GM18505 (cell line): Measurements from ENCODE around the gene ARHGAP11A.
A peak's percentile ranks its signal among the peaks of the same experiment; 100 is the strongest.
"Not testable (repeated sequence)": the region's sequence is repeated elsewhere in the genome, so short reads cannot be mapped to it uniquely, and the experiment has no call there.

Source experiments
- ATAC-seq: cut with Tn5 transposase; IDR thresholded peaks from one replicate; pipeline ENCODE4 v1.9.1; 2021; ENCODE audit not compliant: unreplicated experiment
- POLR2A ChIP-seq: IDR thresholded peaks from 4 replicates; pipeline ENCODE4 v1.6.1; 2011; ENCODE audit warnings: borderline replicate concordance; ENCODE audit not compliant: insufficient read depth, insufficient read length; ENCODE audit errors: extremely low read depth

The ARHGAP11A gene, protein sequence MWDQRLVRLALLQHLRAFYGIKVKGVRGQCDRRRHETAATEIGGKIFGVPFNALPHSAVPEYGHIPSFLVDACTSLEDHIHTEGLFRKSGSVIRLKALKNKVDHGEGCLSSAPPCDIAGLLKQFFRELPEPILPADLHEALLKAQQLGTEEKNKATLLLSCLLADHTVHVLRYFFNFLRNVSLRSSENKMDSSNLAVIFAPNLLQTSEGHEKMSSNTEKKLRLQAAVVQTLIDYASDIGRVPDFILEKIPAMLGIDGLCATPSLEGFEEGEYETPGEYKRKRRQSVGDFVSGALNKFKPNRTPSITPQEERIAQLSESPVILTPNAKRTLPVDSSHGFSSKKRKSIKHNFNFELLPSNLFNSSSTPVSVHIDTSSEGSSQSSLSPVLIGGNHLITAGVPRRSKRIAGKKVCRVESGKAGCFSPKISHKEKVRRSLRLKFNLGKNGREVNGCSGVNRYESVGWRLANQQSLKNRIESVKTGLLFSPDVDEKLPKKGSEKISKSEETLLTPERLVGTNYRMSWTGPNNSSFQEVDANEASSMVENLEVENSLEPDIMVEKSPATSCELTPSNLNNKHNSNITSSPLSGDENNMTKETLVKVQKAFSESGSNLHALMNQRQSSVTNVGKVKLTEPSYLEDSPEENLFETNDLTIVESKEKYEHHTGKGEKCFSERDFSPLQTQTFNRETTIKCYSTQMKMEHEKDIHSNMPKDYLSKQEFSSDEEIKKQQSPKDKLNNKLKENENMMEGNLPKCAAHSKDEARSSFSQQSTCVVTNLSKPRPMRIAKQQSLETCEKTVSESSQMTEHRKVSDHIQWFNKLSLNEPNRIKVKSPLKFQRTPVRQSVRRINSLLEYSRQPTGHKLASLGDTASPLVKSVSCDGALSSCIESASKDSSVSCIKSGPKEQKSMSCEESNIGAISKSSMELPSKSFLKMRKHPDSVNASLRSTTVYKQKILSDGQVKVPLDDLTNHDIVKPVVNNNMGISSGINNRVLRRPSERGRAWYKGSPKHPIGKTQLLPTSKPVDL

DNA sequence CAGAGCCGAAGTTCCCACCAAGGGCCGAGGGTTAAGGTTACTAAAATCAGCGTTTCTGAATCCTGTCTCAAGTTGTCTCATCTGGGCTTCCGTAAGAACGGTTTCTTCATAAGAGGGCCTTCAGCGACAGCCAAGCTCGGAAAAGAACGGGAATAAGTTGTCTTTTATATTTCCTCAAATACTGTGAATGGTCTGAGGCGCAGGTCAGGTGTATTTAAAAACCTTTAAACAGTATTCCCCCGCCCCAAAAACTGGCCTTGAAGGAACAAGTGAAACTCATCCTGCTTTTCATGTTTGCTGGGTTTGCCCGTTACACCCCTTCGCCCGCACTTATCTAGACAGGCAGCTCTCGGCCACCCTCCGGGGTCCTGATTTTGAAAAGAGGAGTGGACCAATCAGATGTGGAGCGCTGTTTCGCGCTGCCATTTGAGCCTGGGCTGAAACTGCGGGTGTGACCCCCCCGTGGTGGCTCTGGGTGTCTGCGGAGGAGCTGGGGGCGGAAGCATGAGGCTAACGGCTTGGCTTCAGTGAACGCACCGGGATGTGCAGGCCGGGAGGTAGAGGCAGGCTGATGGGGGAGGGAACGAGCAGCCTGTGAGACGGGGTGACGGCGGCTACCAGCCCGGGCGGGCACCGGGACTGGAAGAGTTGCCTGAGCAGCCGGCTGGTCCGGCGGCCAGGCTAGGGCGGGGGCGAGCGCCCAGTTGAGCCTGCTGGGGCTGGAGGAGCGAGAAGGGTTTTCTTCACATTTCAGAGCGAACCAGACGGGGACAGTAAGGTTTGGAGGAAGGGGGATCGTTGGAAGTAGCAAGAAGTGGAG is at the start of gene ARHGAP11A:
TSS of gene ARHGAP11A (plus strand) at position 454 of the 820 bp plus-strand sequence. CDS start 708 bp downstream, outside the sequence.
- peak; percentile 75 for ATAC-seq

DNA sequence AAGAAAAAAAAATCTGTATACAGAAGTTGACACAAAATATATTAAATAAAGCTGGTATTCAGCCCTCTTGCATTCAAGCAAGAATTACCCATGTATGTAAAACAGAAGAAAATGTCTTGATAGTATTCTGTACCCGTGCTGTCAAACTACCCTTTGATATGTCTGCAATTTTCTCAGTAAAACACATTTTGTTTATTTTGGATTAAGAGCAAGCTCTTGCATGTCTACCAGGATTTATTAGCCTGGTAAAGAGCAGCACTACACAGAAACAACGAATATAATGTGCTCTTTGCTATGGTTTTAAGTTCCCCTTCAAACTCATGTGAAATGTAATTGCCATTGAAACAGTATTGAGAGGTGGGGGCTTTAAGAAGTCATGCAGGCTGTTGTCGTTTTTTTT is 46.3 kb upstream of the ARHGAP11A start:
- ATAC-seq: not testable (repeated sequence)

DNA sequence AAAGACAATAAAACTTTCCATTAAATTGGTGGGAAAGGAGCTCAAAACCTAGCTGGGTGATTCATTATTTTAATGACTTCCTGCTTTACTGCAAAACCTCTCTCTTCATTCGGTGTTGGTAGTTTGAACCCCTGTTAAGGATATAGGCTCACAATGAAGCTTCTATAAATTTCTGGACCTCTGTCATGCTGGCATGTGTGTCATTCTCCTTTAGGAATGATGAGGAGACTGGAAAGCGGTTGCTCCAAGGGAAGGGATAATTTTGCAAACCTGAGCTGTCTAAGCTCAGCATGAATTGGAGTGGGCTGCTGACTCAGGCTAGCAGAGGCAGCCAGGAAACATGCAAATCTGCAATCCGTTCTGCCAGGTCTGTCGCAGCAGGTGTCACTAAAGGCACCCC is 36.8 kb upstream of the ARHGAP11A start:
- not testable (repeated sequence) for ATAC-seq

DNA sequence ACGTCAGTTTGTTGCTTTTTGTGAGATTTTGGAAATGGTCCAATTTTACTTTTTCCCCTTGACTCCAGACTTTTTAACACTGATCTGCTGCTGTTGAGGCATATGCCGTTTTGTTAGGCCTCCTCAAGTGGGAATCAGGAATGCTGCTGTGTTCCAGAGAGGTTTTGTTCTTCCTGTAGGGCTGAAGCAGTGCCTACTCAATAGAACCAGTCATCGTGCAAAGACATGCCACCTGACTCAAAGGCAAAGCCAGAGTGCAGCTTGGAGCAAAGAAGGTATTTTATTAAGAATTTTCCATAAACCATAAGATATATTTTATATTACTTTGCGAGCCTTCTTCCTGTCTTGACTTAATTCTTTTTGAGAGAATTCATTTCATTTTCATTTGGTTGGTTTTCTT is 29.5 kb upstream of the ARHGAP11A start:
- ATAC-seq: not testable (repeated sequence)

DNA sequence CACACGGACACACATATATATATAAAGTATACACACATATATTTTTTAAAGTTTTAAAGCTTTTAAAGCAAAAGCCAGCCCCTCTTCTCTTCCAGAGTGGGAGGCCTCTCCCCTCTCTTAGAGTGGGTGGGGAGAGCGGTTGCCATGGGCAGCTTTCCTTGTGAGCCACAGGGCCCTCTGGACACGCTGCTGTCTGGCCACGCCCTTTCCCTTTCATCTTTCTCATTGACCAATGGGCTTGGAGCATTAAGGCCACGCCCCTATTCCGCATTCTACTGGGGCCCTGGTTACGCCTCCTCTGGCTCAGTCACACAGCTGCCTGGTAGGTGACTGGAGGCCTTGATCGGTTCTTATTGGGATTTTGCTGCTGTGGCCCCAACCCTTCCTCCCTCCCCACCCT is 22.2 kb upstream of the ARHGAP11A start, which contains the start of gene GOLGA8N:
TSS of gene GOLGA8N (plus strand) at position 306 of the 400 bp plus-strand sequence.
- not testable (repeated sequence) for ATAC-seq

DNA sequence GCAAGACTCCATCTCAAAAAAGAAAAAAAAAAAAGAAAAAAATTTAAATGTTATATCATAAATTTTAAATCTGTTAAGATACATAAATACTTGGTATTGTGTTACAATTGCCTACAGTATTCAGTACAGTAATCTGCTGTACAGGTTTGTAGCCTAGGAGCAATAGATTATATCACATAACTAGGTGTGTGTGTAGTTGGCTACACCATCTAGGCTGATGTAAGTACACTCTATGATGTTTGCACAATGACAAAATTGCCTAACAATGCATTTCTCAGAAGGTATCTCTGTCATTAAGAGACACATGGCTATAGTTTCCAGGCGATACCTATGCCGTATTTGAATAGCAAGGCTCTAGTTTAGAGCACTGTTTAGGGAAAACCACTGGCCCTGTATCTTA is 5.8 kb upstream of the ARHGAP11A start:
- not testable (repeated sequence) for ATAC-seq

DNA sequence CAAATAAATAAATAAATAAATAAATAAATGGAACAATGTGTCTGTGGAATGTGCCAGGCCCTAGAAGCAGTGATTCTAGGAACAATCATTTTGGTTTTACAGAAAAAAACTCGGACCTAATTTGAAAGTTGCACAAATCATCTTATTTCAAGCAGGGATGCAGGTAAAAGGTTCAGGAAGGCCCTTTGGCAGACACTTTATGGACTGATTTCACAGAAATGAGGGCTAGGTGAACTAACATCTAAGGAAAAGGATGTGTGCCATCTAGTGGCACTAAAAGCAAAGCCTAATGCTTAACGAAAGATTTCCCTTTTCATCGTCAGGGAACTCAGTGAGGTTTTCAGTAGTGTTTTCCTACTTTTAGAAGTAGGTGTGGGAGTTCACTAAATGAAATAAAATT is 4.6 kb upstream of the ARHGAP11A start:
- not testable (repeated sequence) for ATAC-seq

DNA sequence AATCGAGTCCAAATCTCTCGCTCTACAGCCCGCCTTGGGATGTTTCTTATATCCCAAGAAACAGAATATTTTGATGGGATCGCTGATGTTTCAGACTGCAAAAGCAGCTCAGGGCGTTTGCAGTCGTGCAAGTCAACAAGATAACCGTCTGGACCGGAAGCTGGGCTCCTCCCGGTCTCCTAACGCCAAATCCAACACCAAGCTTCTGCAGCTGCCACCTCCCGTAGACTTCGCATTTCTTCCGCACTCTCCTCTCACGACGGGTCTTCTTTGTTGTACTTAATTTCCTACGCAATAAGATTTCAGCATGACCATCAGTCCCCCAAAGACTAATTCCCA is 623 bp upstream of the ARHGAP11A start:
- peak; percentile 15 for ATAC-seq

DNA sequence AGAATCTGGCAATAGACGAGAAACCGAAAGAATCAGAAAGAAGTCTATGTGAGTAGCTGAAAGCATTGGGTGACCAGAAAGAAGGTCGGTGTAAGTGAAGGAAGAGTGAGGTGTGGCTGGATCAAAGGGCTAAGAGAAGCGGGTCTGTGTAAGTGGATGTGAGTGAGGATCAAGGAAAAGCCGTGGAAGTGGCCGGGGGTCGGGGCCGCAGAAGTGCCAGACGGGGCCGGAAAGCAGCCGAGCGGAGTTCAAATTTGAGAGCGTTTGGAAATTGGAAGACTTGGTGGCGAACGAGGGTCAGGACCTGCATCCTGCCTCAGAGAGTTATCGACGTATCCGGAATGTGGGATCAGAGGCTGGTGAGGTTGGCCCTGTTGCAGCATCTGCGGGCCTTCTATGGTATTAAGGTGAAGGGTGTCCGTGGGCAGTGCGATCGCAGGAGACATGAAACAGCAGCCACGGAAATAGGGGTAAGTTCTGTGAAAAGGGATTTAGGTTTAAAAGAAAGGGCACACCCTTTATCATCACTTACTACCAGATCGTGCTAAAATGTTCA is 645 bp downstream of the ARHGAP11A start:
- ATAC-seq: peak; percentile 8

DNA sequence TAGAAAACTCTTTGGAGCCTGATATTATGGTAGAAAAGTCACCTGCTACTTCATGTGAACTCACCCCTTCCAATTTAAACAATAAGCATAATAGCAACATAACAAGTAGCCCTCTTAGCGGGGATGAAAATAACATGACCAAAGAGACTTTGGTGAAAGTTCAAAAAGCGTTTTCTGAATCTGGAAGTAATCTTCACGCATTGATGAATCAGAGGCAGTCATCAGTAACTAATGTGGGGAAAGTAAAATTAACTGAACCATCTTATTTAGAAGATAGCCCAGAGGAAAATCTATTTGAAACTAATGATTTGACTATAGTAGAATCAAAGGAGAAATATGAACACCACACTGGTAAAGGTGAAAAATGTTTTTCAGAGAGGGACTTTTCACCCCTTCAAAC is 21.1 kb downstream of the ARHGAP11A start:
- no peak for TF ChIP-seq POLR2A
- ATAC-seq: no peak

DNA sequence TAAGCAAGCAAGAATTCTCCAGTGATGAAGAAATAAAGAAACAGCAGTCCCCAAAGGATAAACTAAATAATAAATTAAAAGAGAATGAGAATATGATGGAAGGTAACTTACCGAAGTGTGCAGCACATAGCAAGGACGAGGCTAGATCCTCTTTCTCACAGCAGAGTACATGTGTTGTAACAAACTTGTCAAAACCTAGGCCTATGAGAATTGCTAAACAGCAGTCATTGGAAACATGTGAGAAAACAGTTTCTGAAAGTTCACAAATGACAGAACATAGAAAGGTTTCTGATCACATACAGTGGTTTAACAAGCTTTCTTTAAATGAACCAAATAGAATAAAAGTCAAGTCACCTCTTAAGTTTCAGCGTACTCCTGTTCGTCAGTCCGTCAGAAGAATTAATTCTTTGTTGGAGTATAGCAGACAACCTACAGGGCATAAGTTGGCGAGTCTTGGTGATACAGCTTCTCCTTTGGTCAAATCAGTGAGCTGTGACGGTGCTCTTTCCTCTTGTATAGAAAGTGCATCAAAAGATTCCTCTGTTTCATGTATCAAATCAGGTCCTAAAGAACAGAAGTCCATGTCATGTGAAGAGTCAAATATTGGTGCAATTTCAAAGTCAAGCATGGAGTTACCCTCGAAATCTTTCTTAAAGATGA is 21.7 kb downstream of the ARHGAP11A start:
- ATAC-seq: no peak
- TF ChIP-seq POLR2A: no peak

DNA sequence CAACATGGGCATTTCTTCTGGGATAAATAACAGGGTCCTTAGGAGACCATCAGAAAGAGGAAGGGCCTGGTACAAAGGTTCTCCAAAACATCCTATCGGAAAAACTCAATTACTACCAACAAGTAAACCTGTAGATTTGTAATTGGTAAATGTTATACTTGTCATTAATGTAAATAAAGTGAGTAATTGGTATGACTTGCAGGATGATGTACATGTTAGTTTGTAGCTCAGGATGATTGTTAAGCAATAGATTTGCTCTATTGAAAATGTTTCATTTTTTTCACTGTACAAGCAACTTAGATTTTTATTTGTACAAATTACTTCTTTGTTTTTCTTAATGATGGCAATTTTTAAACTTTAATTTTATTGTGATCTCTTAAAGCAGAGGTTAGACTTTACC is 22.4 kb downstream of the ARHGAP11A start:
- ATAC-seq: no peak
- TF ChIP-seq POLR2A: no peak

DNA sequence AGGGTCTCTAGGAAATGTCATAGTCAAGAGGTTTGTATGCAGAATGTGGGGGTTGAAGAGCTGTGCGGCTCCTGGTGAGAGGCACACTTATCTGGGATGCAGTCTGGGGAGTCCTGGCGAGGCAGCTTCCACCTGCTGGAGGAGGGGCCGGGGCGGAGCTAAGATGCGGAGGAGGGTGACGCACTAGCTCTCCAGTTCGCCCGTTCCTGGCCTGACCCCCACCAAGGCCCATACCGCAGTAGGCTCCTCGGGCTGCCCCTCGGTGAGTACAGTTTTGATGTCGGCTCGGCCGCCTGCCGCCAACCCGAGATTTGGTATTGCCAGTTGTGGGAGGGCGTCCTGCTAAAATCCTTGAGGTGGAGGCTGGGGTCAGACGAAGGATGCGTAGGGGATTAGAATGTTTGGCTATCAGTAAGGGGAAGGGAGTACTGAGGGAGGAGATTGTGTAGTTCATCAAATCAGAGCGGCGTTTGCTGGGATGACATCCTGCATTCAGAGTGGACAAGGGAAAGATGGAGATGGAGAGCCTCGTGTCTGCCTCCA is 26.3 kb downstream of the ARHGAP11A start, which contains the start of gene SCG5:
TSS of gene SCG5 (plus strand) at position 194 of the 543 bp plus-strand sequence. CDS start 1,883 bp downstream, outside the sequence.
- TF ChIP-seq POLR2A: peak; percentile 23
- no peak for ATAC-seq
